Measurements from ENCODE around the gene SNRK.

GRCh38 chr3:43304126-43304525 lies 17.8 kb downstream of the SNRK start:
- no peak for TF ChIP-seq CTCF (IDR thresholded peaks at IDR 0.05)
- TF ChIP-seq POLR2A (IDR thresholded peaks at IDR 0.05), result no peak

Measured in heart left ventricle (tissue), 13 donors.